GM13976 (cell line): ENCODE data around the gene SRD5A2.

ENCODE experiments used
- DNase-seq: peaks from one replicate; pipeline ENCODE4 v3.0.0; 2012; ENCODE audit warnings: low spot score
- CTCF ChIP-seq: IDR thresholded peaks from 2 replicates; pipeline ENCODE4 v1.5.1; 2012; ENCODE audit warnings: borderline replicate concordance, mild to moderate bottlenecking; ENCODE audit not compliant: insufficient read depth; ENCODE audit errors: extremely low read depth, missing control alignments, control extremely low read depth
- in situ Hi-C: fragments of 300-500 bp; cut with MboI; formaldehyde crosslinking; loops from one replicate; pipeline ENCODE4 v1.12.0; 2022; ENCODE audit warnings: low sequenced_read_pairs, mixed read lengths, inconsistent platforms; ENCODE audit not compliant: unreplicated experiment

SRD5A2 gene

GRCh38 chr2:31475692-31476091, 105.0 kb downstream of the SRD5A2 start:
- DNase-seq = no peak
- TF ChIP-seq CTCF = no peak
- in situ Hi-C loops = no loop called here

- no peak for DNase-seq
- in situ Hi-C loops = no loop called here
- no peak for TF ChIP-seq CTCF
Measured at GRCh38 chr2:31474296-31474695, 106.4 kb downstream of the SRD5A2 start.
